Measurements from ENCODE around the gene CYP17A1.

The CYP17A1 gene

GRCh38 chr10:102781090-102781920 lies 55.9 kb downstream of the CYP17A1 start:
- peaks cover 27% of the 10 kb centered on the region for H3K4me1 ChIP-seq (ENCODE audit: control insufficient read depth, insufficient read depth, low read length)
- no peak overlapping the region for H3K9ac ChIP-seq (ENCODE audit: low read depth, low read length)
- H3K4me3 ChIP-seq (ENCODE audit: low read depth, low read length), result no peak overlapping the region

More at GRCh38 chr10:102781090-102781920, 55.9 kb downstream of the CYP17A1 start:
- no peaks in the 10 kb centered on the region for H3K36me3 ChIP-seq (ENCODE audit: control insufficient read depth, insufficient read depth, low read length)
- no peaks in the 10 kb centered on the region for H3K9me3 ChIP-seq (ENCODE audit: control insufficient read depth, insufficient read depth, low read length)
- no peaks in the 10 kb centered on the region for H3K27me3 ChIP-seq (ENCODE audit: control insufficient read depth, insufficient read depth, low read length)
